Measurements from ENCODE around the gene OR52H1. TPM values are rescaled to one million over a fixed set of nuclear protein-coding genes. Genes with fewer than 3 reads are reported as not detected.

The OR52H1 gene
- total and polyA plus RNA-seq, 9 of the 15 experiments (the other 6 are each of a cell fraction or from before 2014, with no cell fraction given), result 0.15 TPM; not detected in 8

- TF ChIP-seq SAP30 (IDR thresholded peaks at IDR 0.05; ENCODE audit: borderline replicate concordance, insufficient read depth, low read depth, low read length, poor library complexity, severe bottlenecking), result no peak
- TF ChIP-seq ZNF507 (tag; conservative IDR thresholded peaks at IDR 0.05), result no peak
- no peak for TF ChIP-seq PYGO2 (tag; IDR thresholded peaks at IDR 0.05)
- TF ChIP-seq POU5F1 (IDR thresholded peaks at IDR 0.05; ENCODE audit: borderline replicate concordance, low read depth, low read length, partially characterized antibody), result no peak
- TF ChIP-seq DEAF1 (CRISPR knock-in tag; IDR thresholded peaks at IDR 0.05), result no peak
- TF ChIP-seq ZNF384 (IDR thresholded peaks at IDR 0.05; ENCODE audit: low read depth, low read length), result no peak
- TF ChIP-seq PRMT5 (CRISPR knock-in tag; IDR thresholded peaks at IDR 0.05), result no peak
- TF ChIP-seq BHLHE40 (IDR thresholded peaks at IDR 0.05; ENCODE audit: low read length), result 0 out of 2 replicates have a peak, but pooled peaks have one; percentile 42
- TF ChIP-seq SRSF1 (IDR thresholded peaks at IDR 0.05; ENCODE audit: low read depth, low read length), result no peak
- TF ChIP-seq ZNF449 (CRISPR knock-in tag; IDR thresholded peaks at IDR 0.05), result no peak
- TF ChIP-seq KAT7 (CRISPR knock-in tag; IDR thresholded peaks at IDR 0.05; ENCODE audit: borderline replicate concordance), result 0 out of 2 replicates have a peak, but pooled peaks have one; percentile 28
- TF ChIP-seq ZNF280B (CRISPR knock-in tag; IDR thresholded peaks at IDR 0.05), result no peak
- no peak for TF ChIP-seq HDGF (IDR thresholded peaks at IDR 0.05)
- TF ChIP-seq ZNF778 (CRISPR knock-in tag; IDR thresholded peaks at IDR 0.05), result no peak
- no peak for TF ChIP-seq TCF7L2 (IDR thresholded peaks at IDR 0.05; ENCODE audit: low read depth, low read length)
- no peak for TF ChIP-seq KLF10 (CRISPR knock-in tag; IDR thresholded peaks at IDR 0.05)
- no peak for TF ChIP-seq ZNF512 (tag; IDR thresholded peaks at IDR 0.05)
- TF ChIP-seq AFF1 (IDR thresholded peaks at IDR 0.05; ENCODE audit: low read depth in 1 of 2, partially characterized antibody in 2 of 2), result peak; percentile 35 to 62
Measured at GRCh38 chr11:5596607-5597201, 48.4 kb upstream of the OR52H1 start, which contains the start of gene TRIM6 (continued).
